HG02840 (cell line): ENCODE results near the gene GYS1.

Experiments
- ATAC-seq: cut with Tn5 transposase; IDR thresholded peaks from one replicate; pipeline ENCODE4 v1.9.1; 2021; ENCODE audit warnings: mild to moderate bottlenecking, moderate library complexity, moderate number of reproducible peaks; ENCODE audit not compliant: unreplicated experiment, low FRiP score

Gene GYS1

GRCh38 chr19:48991011-48991609 lies 2.0 kb downstream of the GYS1 start:
- ATAC-seq, result no peak

DNA sequence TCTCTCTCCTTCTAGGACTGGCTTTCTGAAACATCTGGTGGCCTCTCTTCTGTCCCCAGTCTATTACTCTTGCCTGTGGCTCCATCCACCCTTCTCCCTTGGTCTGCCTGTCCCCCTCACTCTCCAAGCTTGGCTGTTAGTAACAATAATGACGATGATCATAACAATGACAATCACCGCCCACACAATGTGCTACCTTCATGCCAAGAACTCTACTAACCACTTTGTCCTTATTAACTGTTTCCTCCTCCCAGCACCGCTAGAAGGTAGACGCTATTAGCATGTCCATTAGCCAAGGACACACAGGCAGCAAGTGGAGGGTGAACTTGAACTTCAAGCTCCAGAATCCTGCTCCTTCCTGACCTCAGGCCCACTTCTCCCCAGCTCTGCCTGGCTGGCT lies 2.7 kb downstream of the GYS1 start:
- ATAC-seq, result no peak

DNA sequence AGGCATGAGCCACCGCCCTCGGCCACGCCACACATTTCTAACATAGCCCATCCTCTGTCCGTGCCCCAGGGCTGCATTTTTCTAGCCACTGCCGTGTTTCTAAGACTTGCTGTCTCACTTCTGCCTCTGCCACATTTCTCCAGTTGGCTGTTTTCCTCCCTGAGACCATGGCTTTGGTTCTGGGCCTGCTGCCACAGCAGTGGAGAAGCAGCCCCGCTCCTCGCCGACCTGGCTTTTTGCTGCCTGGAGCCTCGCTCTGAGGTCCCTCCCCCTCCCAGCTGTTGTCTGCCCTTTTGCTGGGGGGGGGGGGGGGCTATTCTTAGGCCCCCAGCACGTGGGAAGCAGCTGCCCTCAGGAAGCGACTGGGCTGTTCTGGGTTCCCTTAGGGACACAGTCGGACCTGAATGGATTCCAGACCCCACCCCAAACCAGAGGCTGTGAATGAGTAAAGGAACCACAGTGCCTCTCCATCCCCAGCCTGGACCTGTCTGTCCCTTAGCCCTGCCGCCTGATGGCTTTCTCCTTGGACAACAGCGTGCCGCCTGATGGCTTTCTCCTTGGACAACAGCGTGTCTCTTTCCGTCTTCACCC lies 3.3 kb downstream of the GYS1 start:
- ATAC-seq, result no peak

DNA sequence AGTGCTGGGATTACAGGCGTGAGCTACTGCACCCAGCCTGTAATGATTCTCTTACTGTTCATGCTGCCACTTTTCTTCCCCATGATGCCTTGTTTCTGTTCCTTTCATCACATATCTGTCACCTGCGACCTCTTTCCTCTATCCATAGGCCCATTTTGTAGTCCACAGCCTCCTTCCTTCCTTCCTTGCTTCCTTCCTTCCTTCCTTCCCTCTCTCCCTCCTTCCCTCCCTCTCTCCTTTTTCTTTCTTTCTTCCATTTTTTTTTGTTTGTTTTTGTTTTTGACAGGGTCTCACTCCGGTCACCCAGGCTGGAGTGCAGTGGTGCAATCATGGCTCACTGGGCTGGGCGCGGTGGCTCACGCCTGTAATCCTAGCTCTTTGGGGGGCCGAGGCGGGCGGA lies 4.2 kb downstream of the GYS1 start:
- no peak for ATAC-seq

DNA sequence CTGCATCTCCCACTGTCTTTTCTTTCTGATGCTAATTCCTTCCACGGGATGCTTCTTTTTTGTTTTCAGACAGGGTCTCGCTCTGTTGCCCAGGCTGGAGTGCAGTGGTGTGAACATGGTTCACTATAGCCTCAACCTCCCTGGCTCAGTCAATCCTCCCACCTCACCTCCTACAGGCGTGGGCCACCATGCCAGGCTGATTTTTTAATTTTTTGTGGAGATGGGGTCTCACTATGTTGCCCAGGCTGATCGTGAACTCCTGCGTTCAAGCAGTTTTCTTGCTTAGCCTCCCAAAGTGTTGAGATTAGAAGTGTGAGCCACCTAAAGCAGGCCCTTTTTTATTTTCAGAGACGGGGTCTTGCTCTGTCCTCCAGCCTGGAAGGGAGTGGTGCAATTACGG lies 4.8 kb downstream of the GYS1 start:
- ATAC-seq, result no peak

DNA sequence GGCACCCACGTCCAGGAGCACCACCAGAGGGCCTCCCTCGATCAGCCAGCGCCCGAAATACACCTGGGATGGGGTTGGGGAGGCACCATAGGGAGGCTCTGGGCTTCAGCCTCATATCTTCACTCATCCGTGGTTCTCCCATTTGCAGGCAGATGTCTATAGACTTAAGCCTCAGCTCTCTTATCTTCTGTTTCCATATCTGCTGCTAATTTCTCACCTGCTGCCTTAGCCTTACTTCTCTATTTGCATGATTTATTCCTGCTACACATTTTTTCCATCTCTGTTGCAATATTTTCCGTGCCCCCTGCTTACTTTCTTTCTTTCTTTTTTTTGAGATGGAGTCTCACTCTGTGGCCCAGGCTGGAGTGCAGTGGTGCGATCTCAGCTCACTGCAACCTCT lies 5.8 kb downstream of the GYS1 start:
- ATAC-seq, result no peak

DNA sequence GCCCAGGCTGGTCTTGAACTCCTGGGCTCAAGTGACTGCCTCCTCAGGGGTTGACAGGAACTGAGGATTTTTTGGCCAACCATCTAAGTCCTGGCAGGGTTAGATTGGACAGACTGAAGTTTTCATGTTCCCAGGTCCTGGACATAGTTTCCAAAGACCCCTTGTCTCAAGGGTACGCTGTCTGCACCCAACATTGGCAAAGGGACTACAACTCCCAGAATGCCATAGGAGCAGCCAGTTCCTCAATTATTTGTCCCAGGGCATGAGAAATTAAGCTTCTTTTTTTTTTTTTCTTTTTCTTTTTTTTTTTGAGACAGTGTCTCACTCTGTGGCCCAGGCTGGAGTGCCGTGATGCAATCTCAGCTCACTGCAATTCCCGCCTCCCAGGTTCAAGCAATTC lies 6.9 kb downstream of the GYS1 start:
- ATAC-seq, result no peak

- no peak for ATAC-seq
Measured at GRCh38 chr19:48985711-48986110, 7.4 kb downstream of the GYS1 start.

GRCh38 chr19:48982280-48982679 lies 10.8 kb downstream of the GYS1 start:
- no peak for ATAC-seq

- no peak for ATAC-seq
Measured at GRCh38 chr19:48977061-48977460, 16.0 kb downstream of the GYS1 start.

GRCh38 chr19:48975947-48976847 lies 16.9 kb downstream of the GYS1 start:
- ATAC-seq, result no peak

DNA sequence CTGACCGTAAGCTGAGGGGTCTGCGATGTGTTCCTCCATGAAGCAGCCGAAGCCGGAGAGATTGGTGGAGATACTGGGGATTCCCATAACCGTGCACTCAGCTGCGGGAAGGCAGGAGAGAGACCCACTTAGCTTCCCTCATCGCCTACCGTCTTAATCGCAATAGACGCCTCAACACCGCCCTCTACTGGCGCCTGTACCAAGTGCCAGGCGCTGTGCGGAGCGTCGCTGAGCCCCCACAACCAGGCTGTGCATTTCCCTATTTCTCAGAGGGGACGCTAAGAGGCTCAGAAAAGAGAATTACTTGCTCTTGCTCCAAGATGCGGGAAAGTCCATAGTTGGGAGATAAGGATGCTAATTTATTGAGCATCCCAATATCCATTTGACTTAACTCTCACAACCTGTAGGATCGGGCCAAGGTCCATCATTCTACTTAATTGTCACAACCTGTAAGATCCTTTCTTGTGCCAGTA lies 22.1 kb downstream of the GYS1 start:
- ATAC-seq, result no peak

- ATAC-seq, result no peak
Measured at GRCh38 chr19:48970139-48970766, 22.9 kb downstream of the GYS1 start.

- ATAC-seq, result no peak
Measured at GRCh38 chr19:48969276-48970138, 23.6 kb downstream of the GYS1 start.

GRCh38 chr19:48968813-48969218 lies 24.3 kb downstream of the GYS1 start:
- no peak for ATAC-seq

- no peak for ATAC-seq
Measured at GRCh38 chr19:48968179-48968661, 24.9 kb downstream of the GYS1 start.

DNA sequence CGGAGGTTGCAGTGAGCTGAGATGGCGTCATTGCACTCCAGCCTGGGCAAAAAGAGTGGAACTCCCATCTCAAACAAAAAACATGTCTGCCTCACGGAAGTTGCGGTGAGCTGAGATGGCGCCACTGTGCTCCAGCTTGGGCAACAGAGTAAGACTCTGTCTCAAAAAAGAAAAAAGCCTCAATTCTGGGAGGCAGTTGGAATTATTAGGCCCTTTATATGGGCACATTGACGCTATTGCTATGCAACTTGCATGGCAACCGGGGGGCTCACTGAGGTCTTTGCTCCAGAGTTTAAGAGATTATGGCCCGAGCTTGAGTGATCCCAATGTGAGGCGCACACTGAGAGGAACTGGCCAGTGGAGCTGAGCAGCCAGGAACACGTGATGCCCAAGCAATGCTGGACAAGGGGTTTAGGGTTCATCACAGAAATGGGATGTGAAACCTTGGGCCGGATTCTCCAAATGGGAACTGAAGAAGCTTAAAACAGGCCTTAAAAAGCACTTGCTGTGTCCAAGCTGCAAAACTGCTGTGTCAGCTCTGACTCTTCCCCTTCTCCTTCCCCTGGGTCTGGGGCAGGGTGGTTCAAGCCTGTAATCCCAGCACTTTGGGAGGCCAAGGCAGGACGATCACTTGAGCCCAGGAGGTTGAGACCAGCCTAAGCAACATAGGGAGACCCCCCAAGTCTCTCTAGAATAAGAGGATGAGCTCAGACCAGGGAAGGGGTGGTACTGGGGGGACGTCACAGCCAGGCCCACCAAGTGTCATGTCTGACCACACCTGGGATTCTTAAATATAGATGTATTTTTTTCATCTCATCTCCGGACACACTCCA lies 25.5 kb downstream of the GYS1 start:
- no peak for ATAC-seq

- ATAC-seq, result no peak
Measured at GRCh38 chr19:48966541-48967345, 26.4 kb downstream of the GYS1 start.
